GM12878 (cell line): ENCODE data around the gene STAT5B. TPM values are rescaled to one million over a fixed set of nuclear protein-coding genes. Genes with fewer than 3 reads are reported as not detected.
A peak's percentile ranks its signal among the peaks of the same experiment; 100 is the strongest.

Experiments
- ATAC-seq: fragments of 200-7000 bp; cut with Tn5 transposase; 3 replicates; pipeline ENCODE4 v1.9.1; 2020; ENCODE audit warnings: mild to moderate bottlenecking, moderate library complexity
- BruUV-seq: library from RNA; stranded (reverse); fragments of 400-500 nt; replicated peaks from 2 replicates; lab custom pipeline; 2021; lab: Mats Ljungman, UMichigan
- CTCF ChIA-PET: fragments of 300-600 bp; sonication (Branson Sonifier 250); formaldehyde crosslinking; extraction: SDS; loops from one replicate; lab custom pipeline; 2021; ENCODE audit warnings: inconsistent platforms; lab: Yijun Ruan, JAX
- POLR2A ChIA-PET: fragments of 350-600 bp; formaldehyde crosslinking; extraction: SDS; loops from one replicate; lab custom pipeline; 2021; ENCODE audit warnings: inconsistent platforms; lab: Charles Lee
- RAD21 ChIA-PET: fragments of 300-600 bp; sonication (Branson Sonifier 250); formaldehyde crosslinking; loops from one replicate; lab custom pipeline; 2023; ENCODE audit warnings: antibody characterized with exemption; ENCODE audit not compliant: unreplicated experiment; lab: Charles Lee
- SMC1A ChIA-PET: fragments of 300-600 bp; sonication (Branson Sonifier 250); formaldehyde crosslinking; loops from one replicate; lab custom pipeline; 2023; ENCODE audit not compliant: unreplicated experiment, uncharacterized antibody; lab: Charles Lee
- DNase-seq: peaks from one replicate; pipeline ENCODE4 v3.0.0-alpha.2; 2011; ENCODE audit warnings: low read depth, low spot score
- FAIRE-seq: peaks from 3 replicates; lab custom pipeline; 2011; peaks lifted over from hg19 to GRCh38; lab: Jason Lieb, UNC
- H2AFZ ChIP-seq: 2 replicates; pipeline ENCODE4 v1.6.0; 2011; ENCODE audit warnings: low read depth, low read length, control low read depth; ENCODE audit not compliant: control insufficient read depth
- H3K27ac ChIP-seq: 2 replicates; pipeline ENCODE4 v1.5.1; 2011; ENCODE audit warnings: control low read depth; ENCODE audit not compliant: control insufficient read depth, insufficient read depth
- H3K27me3 ChIP-seq, 2 experiments: replicated peaks in 1 of 2; 2 replicates each; pipeline versions ENCODE4 v1.6.0 to v1.6.1; 2011; ENCODE audit warnings: low read length in 1 of 2; ENCODE audit not compliant: control insufficient read depth in 2 of 2, insufficient read depth in 2 of 2
- H3K36me3 ChIP-seq, 2 experiments: 2 replicates each; pipeline ENCODE4 v1.5.1; 2011; ENCODE audit warnings: low read length in 1 of 2; ENCODE audit not compliant: control insufficient read depth in 2 of 2, insufficient read depth in 2 of 2
- H3K4me1 ChIP-seq: 2 replicates; pipeline ENCODE4 v1.6.1; 2011; ENCODE audit warnings: mild to moderate bottlenecking, low read length, moderate library complexity, mixed read lengths; ENCODE audit not compliant: control insufficient read depth, insufficient read depth
- H3K4me2 ChIP-seq: 2 replicates; pipeline ENCODE4 v1.6.0; 2011; ENCODE audit warnings: control low read depth; ENCODE audit not compliant: control insufficient read depth, insufficient read depth
- H3K4me3 ChIP-seq: fragments of 200-600 bp; sonication (generic); 2 replicates; pipeline ENCODE4 v1.5.1; 2016
- H3K79me2 ChIP-seq: 2 replicates; pipeline ENCODE4 v1.6.0; 2011; ENCODE audit warnings: low read length; ENCODE audit not compliant: control insufficient read depth, insufficient read depth
- H3K9ac ChIP-seq: 2 replicates; pipeline ENCODE4 v1.8.0; 2011; ENCODE audit warnings: low read length, control low read depth, mixed read lengths; ENCODE audit not compliant: control insufficient read depth, insufficient read depth
- H3K9me3 ChIP-seq: replicated peaks from 3 replicates; pipeline ENCODE4 v1.5.1; 2011; ENCODE audit warnings: mild to moderate bottlenecking, low read length; ENCODE audit not compliant: control insufficient read depth, insufficient read depth
- H4K20me1 ChIP-seq: 2 replicates; pipeline ENCODE4 v1.6.0; 2011; ENCODE audit not compliant: control insufficient read depth, insufficient read depth
- ATF2 ChIP-seq: IDR thresholded peaks from 2 replicates; pipeline ENCODE4 v1.6.1; 2012; ENCODE audit warnings: low read length, inconsistent platforms
- CBX3 ChIP-seq: fragments of 200-600 bp; sonication (generic); IDR thresholded peaks from 2 replicates; pipeline ENCODE4 v1.6.1; 2016; ENCODE audit warnings: low read depth, borderline replicate concordance
- CEBPB ChIP-seq, 2 experiments: fragments of 150-350 bp in 1 of 2; IDR thresholded peaks; 2 replicates each; pipeline ENCODE4 v1.6.1; 2012 to 2014; ENCODE audit warnings: low read depth in 2 of 2, low read length in 2 of 2, borderline replicate concordance in 1 of 2, inconsistent platforms in 1 of 2
- IKZF1 ChIP-seq: fragments of 450-650 bp; conservative IDR thresholded peaks from 2 replicates; pipeline ENCODE4 v1.6.1; 2017; ENCODE audit warnings: antibody characterized with exemption, mild to moderate bottlenecking
- MTA2 ChIP-seq: fragments of 450-650 bp; IDR thresholded peaks from 2 replicates; pipeline ENCODE4 v1.6.1; 2016; ENCODE audit warnings: low read depth, mild to moderate bottlenecking, moderate library complexity
- MYB ChIP-seq: fragments of 150-350 bp; IDR thresholded peaks from 2 replicates; pipeline ENCODE4 v1.6.1; 2014; ENCODE audit warnings: mild to moderate bottlenecking, low read depth, low read length, borderline replicate concordance
- NBN ChIP-seq: fragments of 450-650 bp; IDR thresholded peaks from 2 replicates; pipeline ENCODE4 v1.6.1; 2016
- POLR2AphosphoS2 ChIP-seq: IDR thresholded peaks from 2 replicates; pipeline ENCODE4 v1.6.1; 2011; ENCODE audit warnings: low read depth, mild to moderate bottlenecking, low read length, improper control_type of control experiment, moderate library complexity
- TAF1 ChIP-seq: IDR thresholded peaks from 2 replicates; pipeline ENCODE4 v1.6.1; 2011; ENCODE audit warnings: mild to moderate bottlenecking, low read depth, low read length, borderline replicate concordance
- ZNF622 ChIP-seq: fragments of 450-650 bp; IDR thresholded peaks from 2 replicates; pipeline ENCODE4 v1.6.1; 2017; ENCODE audit warnings: mild to moderate bottlenecking, inconsistent platforms
- ZNF687 ChIP-seq: fragments of 450-650 bp; IDR thresholded peaks from 2 replicates; pipeline ENCODE4 v1.6.1; 2017; ENCODE audit warnings: mild to moderate bottlenecking, moderate library complexity
- WGBS: methylation state at CpG from one replicate; pipeline ENCODE4 v1.1.6; 2016; ENCODE audit warnings: low lambda C conversion rate; ENCODE audit not compliant: insufficient replicate concordance, insufficient coverage; ENCODE audit errors: missing lambda C conversion rate; 5-methylcytosine and 5-hydroxymethylcytosine counted together
- in situ Hi-C: fragments of 300-500 bp; cut with MboI; formaldehyde crosslinking; loops from 9 replicates; pipeline ENCODE4 v1.14.3; 2018; ENCODE audit warnings: mixed read lengths
- intact Hi-C: fragments of 100-400 bp; cut with micrococcal nuclease; formaldehyde crosslinking; loops from one replicate; pipeline ENCODE4 v1.14.2; 2022; ENCODE audit not compliant: unreplicated experiment
- polyA plus RNA-seq, 11 experiments: library from polyadenylated mRNA; depleted of rRNA in 4 of 11; unstranded in 6 of 11; stranded (reverse) in 5 of 11; fragments of >200 nt; fragmentation: Nextera tagmentation in 4 of 11; fragmentation: Illumina TruSeq in 1 of 11; extraction: Ambion mirVana in 4 of 11; extraction: Trizol in 1 of 11; gene quantifications; 1 replicate in 1 of 11; 2 replicates in 10 of 11; pipeline versions ENCODE4 v1.2.1 to v1.2.3, GENCODE V29; 2011 to 2016; ENCODE audit warnings: inconsistent platforms in 2 of 11, missing spikeins in 2 of 11, low read depth in 1 of 11
- total RNA-seq, 4 experiments: library from RNA; depleted of rRNA in 3 of 4; stranded (reverse); fragments of >200 nt in 3 of 4; fragmentation: Illumina TruSeq in 1 of 4; extraction: Trizol in 1 of 4; gene quantifications; 2 replicates each; pipeline versions ENCODE4 v1.2.1 to v1.2.3, GENCODE V29; 2013 to 2021
- TF ChIP-seq, protein P1 (sequence below): IDR thresholded peaks from 2 replicates; pipeline ENCODE4 v1.6.1; 2011; ENCODE audit warnings: mild to moderate bottlenecking, low read depth, low read length, moderate library complexity; ENCODE audit not compliant: insufficient replicate concordance

Gene STAT5B
- total and polyA plus RNA-seq, 10 of the 15 experiments (the other 5 are each of a cell fraction or from before 2014, with no cell fraction given), result 11.0 to 69.6 (median 46.7) TPM

GRCh38 chr17:42180922-42181850, 95.0 kb downstream of the STAT5B start, which contains the start of gene KCNH4:
Gene KCNH4, minus strand, starts transcription at chr17:42181142. Its CDS starts 197 bp downstream, at chr17:42180945.
- peak within 1 kb of the TSS; percentile 62 for H2AFZ ChIP-seq
- 1% methylated on average over 34 of the region's 60 CpGs for WGBS
- in situ Hi-C loops (no loop called here), intact Hi-C loops (loop anchor here (1.0 to 10.0 kb wide), 5 partner anchors 63 to 224 kb away; partner anchors contain the start of genes CNP and STAT5A)
- H3K4me3 ChIP-seq, result peak within 1 kb of the TSS; percentile 21; the same call in 1 of the 2 replicates
- ATAC-seq (peak; percentile 77), DNase-seq (peak; percentile 58), FAIRE-seq (peak; percentile 91)
- RAD21 ChIA-PET, result interaction anchor here (0.7 to 4.7 kb wide), 30 partner anchors 9 to 225 kb away, joined by 3 to 78 read pairs (median 4); partner anchors contain the start of genes DHX58, DNAJC7, GHDC and KAT2A
- peaks cover 39% of the 10 kb centered on the region for H3K4me1 ChIP-seq
- H3K36me3 ChIP-seq, result no peaks in the 10 kb centered on the region
- BruUV-seq, result no TSS peak
- H3K79me2 ChIP-seq, result no peaks in the 10 kb centered on the region
- SMC1A ChIA-PET, result interaction anchor here (0.6 to 4.7 kb wide), 31 partner anchors 13 to 226 kb away, joined by 3 to 53 read pairs (median 4); partner anchors contain the start of genes CNP, DHX58, GHDC and KAT2A
- peak within 1 kb of the TSS; percentile 94 for H3K4me2 ChIP-seq
- CTCF ChIA-PET, result interaction anchor here (0.6 to 4.6 kb wide), 44 partner anchors 9 to 440 kb away, joined by 3 to 138 read pairs (median 4); partner anchors contain the start of genes CNP, DHX58, DNAJC7 and GHDC
- H4K20me1 ChIP-seq, result no peaks in the 10 kb centered on the region
- no peaks in the 10 kb centered on the region for H3K9me3 ChIP-seq
- no peak within 1 kb of the TSS for H3K9ac ChIP-seq
- no peak within 1 kb of the TSS for H3K27ac ChIP-seq
- POLR2A ChIA-PET, result interaction anchor here (0.5 to 1.9 kb wide), 11 partner anchors 14 to 216 kb away, joined by 3 to 15 read pairs (median 4); partner anchors contain the start of genes DHX58, GHDC and KAT2A
- H3K27me3 ChIP-seq, result no peaks in the 10 kb centered on the region
- TF ChIP-seq ATF2, result no peak
- no peak for TF ChIP-seq POLR2AphosphoS2
- no peak for TF ChIP-seq CEBPB (IDR thresholded peaks at IDR 0.05; ENCODE audit: borderline replicate concordance in 1 of 2, low read depth in 2 of 2, low read length in 2 of 2)
- TF ChIP-seq, protein P1, sequence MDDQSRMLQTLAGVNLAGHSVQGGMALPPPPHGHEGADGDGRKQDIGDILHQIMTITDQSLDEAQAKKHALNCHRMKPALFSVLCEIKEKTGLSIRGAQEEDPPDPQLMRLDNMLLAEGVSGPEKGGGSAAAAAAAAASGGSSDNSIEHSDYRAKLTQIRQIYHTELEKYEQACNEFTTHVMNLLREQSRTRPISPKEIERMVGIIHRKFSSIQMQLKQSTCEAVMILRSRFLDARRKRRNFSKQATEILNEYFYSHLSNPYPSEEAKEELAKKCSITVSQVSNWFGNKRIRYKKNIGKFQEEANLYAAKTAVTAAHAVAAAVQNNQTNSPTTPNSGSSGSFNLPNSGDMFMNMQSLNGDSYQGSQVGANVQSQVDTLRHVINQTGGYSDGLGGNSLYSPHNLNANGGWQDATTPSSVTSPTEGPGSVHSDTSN, result peak; percentile 31
- TF ChIP-seq IKZF1, result peak; percentile 43
- TF ChIP-seq NBN, result peak; percentile 53; the same call in 1 of the 2 replicates
- no peak for TF ChIP-seq ZNF687
- TF ChIP-seq MYB, result no peak
- no peak for TF ChIP-seq CBX3
- TF ChIP-seq MTA2, result no peak
- TF ChIP-seq TAF1, result no peak
- TF ChIP-seq ZNF622, result no peak
